Stimulated activated CD8-positive, alpha-beta memory T cell treated with anti-CD3 and anti-CD28 coated beads, Interleukin-2, amount 100 ng/mL, for 1 hour (primary cell): ENCODE measurements around the gene CPA2.
"Not testable (repeated sequence)": the region's sequence is repeated elsewhere in the genome, so short reads cannot be mapped to it uniquely, and the experiment has no call there.

ENCODE experiments used
- DNase-seq, 2 donors: peaks; one replicate each; pipeline ENCODE4 v3.0.0-alpha.2; 2020; ENCODE audit warnings: low read depth in 2 of 2

The CPA2 gene

GRCh38 chr7:130309986-130310385 lies 43.3 kb downstream of the CPA2 start:
- no peak for DNase-seq

DNA sequence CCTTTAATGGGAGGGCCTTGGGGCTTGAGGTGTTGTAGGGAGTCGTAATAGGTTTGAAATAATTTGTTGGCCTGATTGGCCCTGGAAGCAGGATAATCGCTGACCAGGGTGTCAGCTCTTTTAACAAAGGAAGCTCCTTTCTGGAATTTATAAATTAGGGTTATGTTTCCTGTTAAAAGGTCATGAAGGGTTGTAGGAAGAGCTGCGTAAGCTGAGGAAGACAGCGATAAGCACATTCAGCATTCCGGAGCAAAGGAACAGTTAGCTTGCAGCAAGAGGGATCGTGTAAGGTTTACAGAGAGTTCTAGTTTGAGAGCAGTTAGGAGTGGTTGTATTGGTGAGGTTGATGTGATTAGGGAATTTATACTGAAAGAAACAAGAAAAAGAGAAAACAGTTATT lies 47.6 kb downstream of the CPA2 start:
- DNase-seq: no peak

- DNase-seq: no peak
Measured at GRCh38 chr7:130319541-130319940, 52.9 kb downstream of the CPA2 start.

DNA sequence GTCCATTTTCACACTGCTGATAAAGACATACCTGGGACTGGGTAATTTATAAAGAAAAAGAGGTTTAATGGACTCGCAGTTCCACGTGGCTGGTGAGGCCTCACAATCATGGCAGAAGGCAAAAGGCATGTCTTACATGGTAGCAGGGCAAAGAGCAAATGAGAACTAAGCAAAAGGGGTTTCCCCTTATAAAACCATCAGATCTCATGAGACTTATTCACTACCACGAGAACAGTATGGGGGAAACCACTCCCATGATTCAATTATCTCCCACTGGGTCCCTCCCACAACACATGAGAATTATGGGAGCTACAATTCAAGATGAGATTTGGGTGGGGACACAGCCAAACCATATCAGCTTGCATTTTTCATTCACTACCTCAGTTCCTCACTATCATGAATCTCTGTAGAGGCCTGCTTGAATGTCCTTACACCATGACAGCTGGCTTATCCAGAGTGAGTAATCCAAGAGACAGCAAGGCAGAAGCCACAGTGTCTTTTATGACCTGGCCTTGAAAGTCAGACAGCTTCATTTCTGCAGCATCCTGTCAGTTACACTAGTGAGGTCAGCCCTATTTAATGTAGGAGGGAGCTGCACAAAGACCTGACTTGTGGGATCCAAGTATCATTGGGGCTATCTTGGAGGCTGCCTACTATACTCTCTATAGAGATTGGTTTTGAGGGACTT lies 55.0 kb downstream of the CPA2 start:
- DNase-seq: not testable (repeated sequence)

DNA sequence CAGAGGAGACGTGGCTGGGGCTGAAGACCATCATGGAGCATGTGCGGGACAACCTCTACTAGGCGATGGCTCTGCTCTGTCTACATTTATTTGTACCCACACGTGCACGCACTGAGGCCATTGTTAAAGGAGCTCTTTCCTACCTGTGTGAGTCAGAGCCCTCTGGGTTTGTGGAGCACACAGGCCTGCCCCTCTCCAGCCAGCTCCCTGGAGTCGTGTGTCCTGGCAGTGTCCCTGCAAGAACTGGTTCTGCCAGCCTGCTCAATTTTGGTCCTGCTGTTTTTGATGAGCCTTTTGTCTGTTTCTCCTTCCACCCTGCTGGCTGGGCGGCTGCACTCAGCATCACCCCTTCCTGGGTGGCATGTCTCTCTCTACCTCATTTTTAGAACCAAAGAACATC lies 56.0 kb downstream of the CPA2 start:
- DNase-seq: no peak

- no peak for DNase-seq
Measured at GRCh38 chr7:130324306-130324943, 57.8 kb downstream of the CPA2 start.

DNA sequence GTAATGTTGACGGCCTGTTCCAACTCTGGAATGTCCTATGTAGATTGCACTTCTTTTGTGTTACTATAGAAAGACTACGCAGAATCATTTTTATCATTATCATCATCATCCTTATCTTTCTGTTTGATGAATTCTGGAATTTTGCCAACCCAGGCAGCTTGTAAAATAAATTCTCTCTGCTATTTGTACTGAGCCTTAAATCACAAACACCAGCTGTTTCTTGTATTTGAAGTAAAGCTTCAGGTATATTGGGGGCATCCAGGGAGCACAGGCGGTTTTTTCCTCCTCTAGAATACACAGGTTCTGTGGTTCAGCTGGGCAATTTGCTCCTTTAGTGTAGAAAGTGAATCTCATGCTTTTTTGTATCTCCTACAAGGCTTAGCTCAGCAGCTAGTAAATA lies 63.0 kb downstream of the CPA2 start:
- no peak for DNase-seq

GRCh38 chr7:130332259-130333053 lies 65.8 kb downstream of the CPA2 start:
- no peak for DNase-seq

GRCh38 chr7:130333832-130334231 lies 67.2 kb downstream of the CPA2 start:
- no peak for DNase-seq

GRCh38 chr7:130334274-130334673 lies 67.6 kb downstream of the CPA2 start:
- DNase-seq: no peak

- no peak for DNase-seq
Measured at GRCh38 chr7:130337410-130337971, 70.8 kb downstream of the CPA2 start.

GRCh38 chr7:130338233-130338632 lies 71.6 kb downstream of the CPA2 start:
- DNase-seq: no peak
